GM19324 (cell line): Measurements from ENCODE around the gene EDA.

ENCODE experiments used
- ATAC-seq: cut with Tn5 transposase; IDR thresholded peaks from one replicate; pipeline ENCODE4 v1.9.1; 2021; ENCODE audit warnings: mild to moderate bottlenecking, moderate library complexity; ENCODE audit not compliant: unreplicated experiment, low FRiP score

The EDA gene

DNA sequence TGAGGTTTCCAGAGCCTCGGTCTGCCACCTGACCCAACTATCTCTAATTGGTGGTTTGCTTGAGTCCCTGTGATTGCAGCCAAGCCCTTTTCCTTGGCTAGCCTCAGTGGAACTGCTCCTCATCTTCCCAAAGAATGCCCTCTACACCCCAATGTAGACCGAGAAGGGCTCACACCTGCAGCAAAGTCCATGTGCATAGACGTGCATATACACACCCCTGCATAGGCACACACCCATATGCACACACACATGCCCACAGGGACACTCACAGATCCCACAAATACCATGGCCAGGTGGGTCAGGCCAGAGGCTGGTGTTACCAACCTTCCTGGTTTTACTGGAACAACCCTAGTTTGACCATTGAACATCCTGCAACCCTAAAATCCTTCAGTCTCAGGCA, 433.5 kb downstream of the EDA start:
- no peak for ATAC-seq

DNA sequence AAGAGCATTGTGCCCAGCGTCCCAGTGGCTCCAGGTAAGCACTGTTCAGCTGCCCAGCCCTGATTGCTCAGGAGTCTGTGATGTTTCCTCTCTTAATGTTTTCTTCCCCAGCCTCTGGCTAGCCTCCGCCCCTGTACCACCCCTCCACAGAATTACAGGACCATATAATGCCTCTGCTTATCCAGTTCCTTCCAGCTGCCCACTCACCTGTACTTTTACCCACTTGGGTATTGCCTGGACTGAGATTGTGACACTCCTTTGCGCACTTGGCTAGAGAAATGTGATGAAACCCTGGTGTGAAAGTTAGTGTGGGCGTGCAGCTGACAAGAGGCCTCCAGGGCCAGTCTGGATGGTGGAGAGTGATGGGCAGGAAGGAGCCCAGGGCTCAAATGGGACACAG, 434.0 kb downstream of the EDA start, which contains the start of gene AWAT2:
TSS of gene AWAT2 (minus strand) at position 14 of the 400 bp plus-strand sequence. CDS start at position 8, 6 bp downstream.
- ATAC-seq, result no peak

DNA sequence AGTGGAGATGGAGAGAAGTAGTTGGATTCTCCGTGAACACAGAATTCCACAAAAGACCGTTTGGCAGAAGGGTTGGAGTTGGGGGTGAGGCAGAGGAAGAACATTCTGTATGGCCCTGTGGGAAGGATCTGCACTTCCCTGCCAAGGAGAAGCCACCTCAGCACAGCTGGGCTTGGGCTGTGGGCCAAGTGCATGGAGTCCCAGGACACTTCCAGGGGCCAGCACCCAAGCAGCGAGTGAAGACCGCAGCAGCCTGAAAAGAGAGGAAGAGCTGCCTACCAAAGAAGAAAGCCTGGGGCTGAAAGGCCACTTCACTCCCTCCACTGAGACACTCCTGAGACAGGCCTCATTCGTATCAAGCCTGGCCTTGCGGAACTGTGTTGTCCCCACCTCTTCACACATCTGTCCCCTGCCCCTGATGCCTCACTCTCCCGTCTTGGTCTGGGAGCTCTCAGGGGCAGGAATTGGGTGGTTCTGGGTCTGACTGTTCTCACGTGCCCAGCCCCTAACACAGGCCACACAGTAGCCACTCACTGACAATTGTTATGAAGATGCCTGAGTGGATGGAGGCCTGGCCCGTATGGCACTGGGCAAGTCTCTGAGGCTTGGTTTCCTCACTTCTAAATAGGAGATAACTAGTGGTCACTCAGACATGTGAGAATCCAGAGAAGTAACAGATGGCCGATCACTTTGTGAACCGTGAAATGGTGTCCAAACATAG, 437.1 kb downstream of the EDA start:
- ATAC-seq, result no peak

DNA sequence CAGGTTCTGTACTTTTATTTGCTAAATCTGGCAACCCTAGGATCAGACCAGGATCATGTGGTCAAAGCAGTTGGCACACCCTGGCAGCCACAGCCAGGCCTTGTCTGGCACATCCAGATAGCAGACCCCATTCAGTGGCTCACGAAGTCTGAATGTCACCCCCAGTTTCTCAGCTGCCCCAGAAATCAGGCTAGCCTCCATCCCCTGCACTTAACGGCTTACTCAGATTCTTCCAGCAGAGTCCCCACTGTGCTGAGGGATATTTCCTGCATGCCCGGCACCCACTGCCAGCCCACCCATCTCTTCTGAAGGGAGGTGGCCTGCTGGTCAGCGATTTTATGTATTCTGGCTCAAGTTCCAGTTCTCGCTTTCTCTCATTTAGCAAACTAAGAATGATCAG, 438.5 kb downstream of the EDA start:
- ATAC-seq, result no peak

DNA sequence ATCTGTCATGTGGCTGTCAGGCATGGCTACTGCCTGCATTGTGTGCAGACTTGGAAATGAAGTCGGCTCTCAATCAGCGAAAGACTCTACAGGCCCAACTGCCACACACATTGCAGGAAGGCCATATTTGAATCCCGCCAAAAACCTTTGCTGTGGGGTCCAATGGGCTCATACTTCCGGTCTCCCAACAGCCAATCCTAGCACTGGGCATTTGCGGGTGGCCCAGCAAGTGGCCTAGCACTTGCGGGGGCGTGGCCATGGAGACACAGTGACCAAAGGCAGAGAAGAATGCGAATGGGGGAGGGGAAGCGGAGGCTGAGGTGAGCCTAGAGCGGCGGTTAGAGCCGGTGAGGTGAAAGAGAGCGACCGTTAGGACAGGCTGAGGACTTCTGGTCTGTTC, 446.2 kb downstream of the EDA start, which contains the start of gene OTUD6A:
TSS of gene OTUD6A (plus strand) at position 382 of the 400 bp plus-strand sequence. CDS start 68 bp downstream, outside the sequence.
- ATAC-seq, result no peak

DNA sequence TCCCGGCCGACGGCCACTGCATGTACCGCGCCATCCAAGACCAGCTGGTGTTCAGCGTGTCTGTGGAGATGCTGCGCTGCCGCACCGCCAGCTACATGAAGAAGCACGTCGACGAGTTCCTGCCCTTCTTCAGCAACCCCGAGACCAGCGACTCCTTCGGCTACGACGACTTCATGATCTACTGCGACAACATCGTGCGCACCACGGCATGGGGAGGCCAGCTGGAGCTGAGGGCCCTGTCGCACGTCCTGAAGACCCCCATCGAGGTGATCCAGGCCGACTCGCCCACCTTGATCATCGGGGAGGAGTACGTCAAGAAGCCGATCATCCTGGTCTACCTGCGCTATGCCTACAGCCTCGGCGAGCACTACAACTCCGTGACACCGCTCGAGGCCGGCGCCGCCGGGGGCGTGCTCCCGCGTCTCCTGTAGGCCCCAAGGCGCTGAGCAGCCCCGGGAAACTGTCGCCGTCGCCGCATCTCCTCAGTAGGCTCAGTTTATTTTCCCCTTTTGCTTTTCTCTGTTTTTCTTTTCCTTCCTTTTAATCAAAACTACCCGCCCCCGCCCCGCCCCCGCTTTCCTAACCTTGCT, 447.1 kb downstream of the EDA start:
- no peak for ATAC-seq

DNA sequence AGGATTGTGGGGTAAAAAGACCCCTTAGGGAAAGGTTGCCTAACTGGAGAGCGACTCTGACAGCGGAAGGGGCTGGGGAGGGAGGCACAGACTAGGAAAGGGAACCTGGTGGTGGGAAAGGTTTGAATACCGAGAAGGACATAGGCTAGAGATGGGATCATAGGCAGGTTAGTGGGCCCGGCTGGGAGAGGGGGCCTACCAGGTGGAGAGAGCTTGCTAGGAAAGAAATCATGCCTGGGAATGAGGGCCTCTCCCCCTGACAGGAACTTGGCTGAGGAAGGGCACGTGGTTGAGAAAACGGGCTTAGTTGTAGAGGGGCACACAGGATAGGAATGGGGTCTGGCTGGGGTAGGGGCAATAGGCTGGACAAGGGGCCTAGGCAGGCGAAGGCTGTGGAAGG, 450.7 kb downstream of the EDA start:
- no peak for ATAC-seq

DNA sequence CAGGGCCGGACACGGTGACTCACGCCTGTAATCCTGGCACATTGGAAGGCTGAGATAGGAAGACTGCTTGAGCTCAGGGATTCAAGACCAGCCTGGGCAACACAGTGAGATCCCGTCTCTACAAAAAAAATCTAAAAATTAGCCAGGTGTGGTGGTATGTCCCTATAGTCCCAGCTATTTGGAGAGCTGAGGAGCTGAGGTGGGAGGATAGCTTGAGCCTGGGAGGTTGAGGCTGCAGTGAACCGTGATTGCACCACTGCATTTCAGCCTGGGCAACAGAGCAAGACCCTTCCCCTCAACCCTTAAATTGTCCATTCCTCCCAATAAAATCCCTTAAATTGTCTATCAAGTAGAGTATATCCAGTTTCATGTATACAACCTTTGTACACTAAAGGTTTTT, 463.4 kb downstream of the EDA start:
- ATAC-seq, result no peak

DNA sequence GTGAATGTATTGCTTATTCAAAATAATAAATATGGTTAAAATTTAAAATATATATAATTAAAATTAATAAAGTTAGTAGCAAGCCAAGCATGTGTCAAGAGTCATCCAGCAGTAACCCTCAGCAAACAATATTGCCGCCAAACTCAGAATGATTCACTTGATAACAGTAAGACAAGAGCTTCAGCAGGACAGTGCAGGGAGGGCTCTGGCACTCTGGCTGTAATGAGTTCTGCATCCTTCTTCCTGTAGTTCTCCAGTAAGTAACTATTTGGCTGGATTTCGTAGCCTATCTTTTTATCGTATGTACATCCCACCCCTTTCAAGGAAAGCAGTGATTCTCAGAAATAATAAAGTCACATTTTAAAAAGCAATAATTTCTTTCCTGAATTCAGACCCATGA, 464.0 kb downstream of the EDA start:
- ATAC-seq, result no peak

DNA sequence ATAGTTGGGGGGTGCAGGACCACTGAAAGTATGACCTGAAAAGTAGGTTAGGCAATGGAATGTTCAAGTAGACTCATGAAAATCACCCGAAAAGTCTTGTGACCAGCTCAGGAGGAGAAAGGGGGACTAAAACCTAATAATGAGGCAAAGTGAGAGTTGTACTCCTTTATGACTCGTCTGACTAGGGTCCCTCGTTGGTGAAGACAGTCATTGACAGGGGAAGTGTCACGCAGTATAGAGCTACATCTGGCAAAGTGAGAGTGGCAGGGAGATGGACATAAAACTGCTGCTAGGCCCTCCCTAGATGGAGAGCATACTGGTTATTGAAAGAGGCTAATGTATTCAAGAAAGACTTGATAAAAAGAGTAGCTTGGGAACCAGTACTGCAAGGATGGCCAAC, 466.8 kb downstream of the EDA start:
- no peak for ATAC-seq

DNA sequence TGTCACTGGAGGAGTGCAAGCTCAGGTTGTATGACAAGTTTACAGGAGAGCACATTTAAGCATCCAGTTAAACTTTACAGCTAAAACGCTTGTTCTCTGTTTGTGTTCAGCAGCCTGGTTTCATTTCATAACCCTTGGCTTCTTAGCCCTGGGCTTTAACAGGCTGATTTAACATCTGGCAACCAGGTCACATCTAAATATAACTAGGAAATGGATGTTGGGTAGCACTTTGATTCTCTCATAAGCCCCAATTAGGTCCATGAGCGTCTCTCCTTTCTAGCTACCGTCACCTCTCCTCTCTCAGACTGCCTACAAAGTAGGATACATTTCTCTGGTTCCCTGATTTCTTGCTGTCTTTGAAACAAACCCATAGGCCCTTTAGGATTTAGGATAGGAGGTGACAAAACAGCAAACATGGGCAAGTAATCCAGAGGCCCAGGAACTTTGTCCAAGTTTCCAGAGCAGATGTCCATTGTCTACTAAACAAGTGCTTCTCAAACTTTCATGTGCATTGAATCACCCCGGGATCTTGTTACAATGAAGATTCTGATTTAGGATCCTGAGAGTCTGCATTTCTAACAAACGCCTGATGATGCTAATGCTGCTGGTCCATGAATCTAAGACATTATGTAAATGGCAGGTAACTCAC, 468.8 kb downstream of the EDA start:
- ATAC-seq, result no peak

DNA sequence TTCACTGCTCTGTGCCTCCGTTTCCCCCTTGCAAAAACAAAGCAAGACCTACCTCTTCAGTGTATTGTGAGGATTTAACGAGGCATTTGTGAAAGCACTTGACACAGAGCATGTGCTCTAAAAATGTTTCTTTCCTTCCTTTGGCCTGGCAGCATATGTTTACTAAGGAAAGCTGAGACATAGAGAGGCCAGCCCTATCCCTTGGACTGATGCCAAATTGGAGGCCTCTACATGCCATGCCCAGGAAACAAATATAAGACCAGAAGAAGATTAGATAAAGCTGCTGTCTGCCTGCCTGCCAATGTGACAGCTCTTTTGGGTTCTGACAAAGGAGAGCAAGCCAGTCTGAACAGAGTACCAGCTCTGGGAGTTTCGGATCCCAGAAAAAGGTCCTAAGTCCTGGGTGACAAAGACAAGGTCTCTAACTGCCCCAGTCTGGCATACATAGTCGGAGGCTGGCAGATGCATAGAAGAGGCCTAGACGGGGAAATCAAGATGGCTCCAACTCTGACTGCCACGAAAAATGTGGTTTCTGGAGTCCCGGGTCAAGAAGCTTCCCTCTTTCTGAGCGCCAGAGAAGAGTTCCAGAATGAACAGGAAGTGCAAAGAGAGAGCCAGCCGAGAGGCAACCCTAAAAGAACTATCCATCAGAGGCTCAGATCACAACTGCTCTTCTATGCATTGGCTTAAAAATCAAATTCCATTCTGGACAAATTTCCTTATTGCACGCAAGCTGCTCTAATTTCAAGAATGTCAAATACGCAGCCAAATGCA, 472.1 kb downstream of the EDA start:
- no peak for ATAC-seq

DNA sequence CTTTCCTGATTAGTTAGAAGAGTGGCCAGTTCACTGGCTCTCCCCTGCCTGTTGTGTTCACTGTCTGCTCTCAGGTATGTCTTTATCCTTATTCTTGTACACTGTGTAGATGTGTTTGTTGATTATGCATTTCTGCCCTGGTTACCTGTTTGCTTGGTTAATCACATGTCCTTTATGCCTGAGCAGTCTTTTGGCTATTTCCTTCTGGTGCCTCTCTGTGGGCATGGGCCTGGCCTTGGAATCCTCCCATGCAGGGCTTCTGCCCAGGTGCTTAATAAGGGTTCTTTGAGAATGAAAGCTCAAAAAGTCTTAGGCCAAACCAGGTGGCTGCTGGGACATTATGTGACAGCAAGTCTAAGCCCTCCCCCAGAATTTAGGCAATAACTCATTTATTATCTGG, 472.8 kb downstream of the EDA start:
- no peak for ATAC-seq
